ENCODE data around the gene FGF8.

GRCh38 chr10:101724446-101724845 is 51.5 kb downstream of the FGF8 start:
- no peak for TF ChIP-seq CTCF (IDR thresholded peaks at IDR 0.05)
- no peak for TF ChIP-seq TCF7L2 (IDR thresholded peaks at IDR 0.05; ENCODE audit: low read depth, low read length)
- no peak for TF ChIP-seq POLR2AphosphoS5 (IDR thresholded peaks at IDR 0.05; ENCODE audit: low read depth, low read length)
- TF ChIP-seq REST (IDR thresholded peaks at IDR 0.05; ENCODE audit: insufficient read depth in 1 of 2, low read depth in 2 of 2, low read length in 1 of 2): no peak
- no peak for TF ChIP-seq SIN3A (IDR thresholded peaks at IDR 0.05; ENCODE audit: borderline replicate concordance, insufficient read depth, low read depth, low read length)
